Activated CD4-positive, alpha-beta T cell treated with anti-CD3 and anti-CD28 coated beads for 24 hours (primary cell): Measurements from ENCODE around the gene ZNF367.
"Not testable (repeated sequence)": the region's sequence is repeated elsewhere in the genome, so short reads cannot be mapped to it uniquely, and the experiment has no call there.

ENCODE experiments used
- DNase-seq, 2 donors: peaks; one replicate each; pipeline ENCODE4 v3.0.0-alpha.2; 2020; ENCODE audit warnings: low read depth in 2 of 2

Gene ZNF367

DNA sequence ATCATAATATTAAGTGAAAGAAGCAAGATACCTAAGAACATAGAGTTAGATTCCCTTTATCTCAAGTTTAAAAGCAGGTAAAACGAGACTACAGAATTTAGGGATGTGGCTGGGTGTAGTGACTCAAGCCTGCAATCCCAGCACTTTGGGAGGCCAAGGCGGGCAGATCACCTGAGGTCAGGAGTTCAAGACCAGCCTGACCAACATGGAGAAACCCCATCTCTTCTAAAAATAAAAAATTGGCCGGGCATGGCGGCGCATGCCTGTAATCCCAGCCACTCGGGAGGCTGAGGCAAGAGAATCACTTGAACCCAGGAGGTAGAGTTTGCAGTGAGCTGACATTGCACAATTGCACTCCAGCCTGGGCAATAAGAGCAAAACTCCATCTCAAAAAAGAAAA is 56.1 kb downstream of the ZNF367 start:
- not testable (repeated sequence) for DNase-seq

DNA sequence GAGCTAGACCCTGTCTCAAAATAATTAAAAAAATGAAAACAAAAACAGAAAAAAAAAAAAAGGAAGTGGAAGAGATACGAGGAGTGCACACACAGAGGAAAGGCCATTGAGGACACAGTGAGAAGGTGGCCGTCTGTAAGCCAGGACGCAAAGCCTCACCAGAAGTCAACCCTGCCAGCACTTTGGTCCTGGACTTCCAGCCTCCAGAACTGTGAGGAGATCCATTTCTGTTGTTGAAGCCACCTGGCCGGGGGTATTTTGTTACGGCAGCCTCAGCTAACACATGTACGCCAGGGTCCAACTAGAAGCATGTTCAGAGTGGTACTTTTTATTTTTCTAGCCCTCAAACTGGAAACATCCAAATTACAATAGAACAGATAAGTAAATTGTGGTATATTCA is 56.5 kb downstream of the ZNF367 start:
- no peak for DNase-seq

DNA sequence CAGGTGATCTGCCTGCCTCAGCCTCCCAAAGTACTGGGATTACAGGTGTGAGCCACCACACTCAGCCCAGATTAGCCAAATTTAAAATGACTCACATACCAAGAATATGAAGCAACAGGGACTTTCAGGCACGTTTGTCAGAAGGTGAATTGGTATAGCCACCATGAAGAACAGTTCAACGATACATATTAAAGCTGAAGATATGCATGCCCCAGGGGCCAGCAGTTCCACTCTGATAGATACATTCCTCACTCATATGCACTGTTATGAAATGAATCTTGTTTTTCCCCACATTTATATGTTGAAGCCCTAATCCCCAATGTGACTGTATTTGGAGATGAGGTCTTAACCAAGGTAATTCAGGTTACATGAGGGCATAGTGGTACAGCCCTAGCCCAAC is 57.2 kb downstream of the ZNF367 start:
- DNase-seq = no peak

DNA sequence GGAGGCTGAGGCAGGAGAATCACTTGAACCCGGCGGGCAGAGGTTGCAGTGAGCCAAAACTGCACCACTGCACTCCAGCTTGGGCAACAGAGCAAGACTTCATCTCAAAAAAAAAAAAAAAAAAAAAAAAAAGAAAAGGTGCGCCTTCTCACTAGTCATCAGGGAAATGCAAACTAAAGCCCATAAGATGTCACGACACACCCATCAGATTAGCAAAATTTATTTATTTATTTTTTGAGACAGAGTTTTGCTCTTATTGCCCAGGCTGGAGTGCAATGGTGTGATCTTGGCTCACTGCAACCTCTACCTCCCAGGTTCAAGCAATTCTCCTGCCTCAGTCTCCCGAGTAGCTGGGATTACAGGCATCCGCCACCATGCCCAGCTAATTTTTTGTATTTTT is 57.6 kb downstream of the ZNF367 start:
- not testable (repeated sequence) for DNase-seq

DNA sequence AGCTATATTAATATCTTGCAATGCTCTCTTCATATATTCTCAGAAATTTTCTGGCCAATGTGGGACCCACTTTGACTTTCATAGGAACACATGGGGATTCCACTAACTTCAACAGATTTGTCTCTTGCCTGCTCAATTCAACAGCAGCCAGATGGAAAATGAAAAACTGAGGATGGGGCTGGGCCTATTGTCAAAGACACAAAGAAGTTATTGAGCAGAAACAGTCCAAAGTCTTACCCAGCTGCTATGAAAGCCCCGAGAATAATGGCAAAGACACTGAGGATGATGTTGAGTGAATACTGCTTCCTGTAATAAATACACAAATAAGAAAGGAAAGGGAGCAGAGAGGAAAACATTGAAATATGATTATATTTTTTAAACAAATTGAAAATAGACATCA is 67.3 kb downstream of the ZNF367 start:
- DNase-seq = no peak

DNA sequence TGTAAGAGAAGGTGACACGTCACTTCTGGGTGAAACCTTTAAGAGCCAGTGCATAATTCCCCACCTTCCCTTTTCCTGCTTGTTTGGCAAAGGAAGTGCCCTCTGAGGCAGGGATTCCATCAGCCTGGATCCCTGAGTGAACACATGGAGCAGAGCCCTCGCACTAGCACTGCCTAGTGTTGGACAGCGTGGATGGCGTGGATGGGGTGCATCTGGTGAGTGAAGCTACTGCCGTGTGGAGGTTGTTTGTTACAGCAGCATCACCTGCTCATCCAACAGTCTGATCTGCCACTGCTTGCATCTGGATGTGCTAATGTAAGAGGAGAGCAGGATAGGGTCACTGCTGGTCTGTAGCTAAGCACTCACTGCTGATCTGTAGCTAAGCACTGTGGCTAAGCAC is 69.9 kb downstream of the ZNF367 start:
- DNase-seq = no peak

DNA sequence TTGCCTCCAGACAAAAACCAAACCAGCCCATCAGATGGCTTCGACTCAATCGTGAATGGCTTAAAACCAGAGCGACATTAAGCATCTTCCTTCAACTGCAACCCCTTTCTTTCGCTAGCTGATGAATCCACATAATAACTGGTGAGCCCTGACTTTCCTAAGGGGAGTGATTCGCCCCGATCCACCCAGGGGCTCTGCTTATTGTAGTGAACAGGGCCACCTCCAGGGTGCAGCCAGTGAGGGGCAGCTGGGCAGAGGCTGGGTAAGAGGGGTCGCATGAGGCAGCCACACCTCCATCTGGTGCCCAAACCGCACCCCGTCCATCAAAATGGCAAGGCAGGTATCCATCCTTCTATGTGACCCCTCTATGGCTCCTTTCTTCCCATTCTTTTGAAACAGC is 72.6 kb downstream of the ZNF367 start:
- no peak for DNase-seq

DNA sequence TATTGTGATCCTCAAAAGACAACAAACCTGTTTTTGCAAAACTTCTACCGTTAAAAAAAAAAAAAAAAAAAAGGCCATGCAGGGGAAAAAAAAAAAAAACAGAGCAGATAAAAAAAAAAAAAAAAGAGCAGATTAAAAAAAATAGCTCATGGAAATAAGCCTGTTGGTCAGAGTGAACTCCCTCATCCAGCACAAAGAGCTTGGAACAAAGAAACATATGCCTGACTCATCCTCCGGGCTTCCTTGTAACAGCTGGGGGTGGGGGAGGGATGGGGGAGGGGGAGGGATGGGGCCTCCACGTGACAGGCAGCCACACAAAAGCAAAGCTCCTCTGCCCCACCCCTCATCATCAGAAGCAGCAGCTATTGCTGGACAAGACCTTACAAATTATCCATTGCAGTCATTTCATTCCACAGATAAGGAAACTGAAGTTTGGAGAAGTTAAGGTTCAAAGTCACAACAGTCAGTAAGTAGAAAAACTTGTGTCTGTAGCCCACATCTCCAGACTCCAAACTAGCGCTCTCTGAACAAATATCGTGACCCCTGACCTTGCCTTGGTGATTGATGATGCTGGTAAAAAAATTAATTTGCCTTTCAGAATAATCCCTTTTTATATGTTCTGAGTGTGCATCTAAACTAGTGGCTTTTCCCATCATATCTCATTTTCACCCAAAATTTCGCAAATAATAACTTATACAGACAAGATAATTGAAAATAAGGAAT is 73.6 kb downstream of the ZNF367 start:
- no peak for DNase-seq

DNA sequence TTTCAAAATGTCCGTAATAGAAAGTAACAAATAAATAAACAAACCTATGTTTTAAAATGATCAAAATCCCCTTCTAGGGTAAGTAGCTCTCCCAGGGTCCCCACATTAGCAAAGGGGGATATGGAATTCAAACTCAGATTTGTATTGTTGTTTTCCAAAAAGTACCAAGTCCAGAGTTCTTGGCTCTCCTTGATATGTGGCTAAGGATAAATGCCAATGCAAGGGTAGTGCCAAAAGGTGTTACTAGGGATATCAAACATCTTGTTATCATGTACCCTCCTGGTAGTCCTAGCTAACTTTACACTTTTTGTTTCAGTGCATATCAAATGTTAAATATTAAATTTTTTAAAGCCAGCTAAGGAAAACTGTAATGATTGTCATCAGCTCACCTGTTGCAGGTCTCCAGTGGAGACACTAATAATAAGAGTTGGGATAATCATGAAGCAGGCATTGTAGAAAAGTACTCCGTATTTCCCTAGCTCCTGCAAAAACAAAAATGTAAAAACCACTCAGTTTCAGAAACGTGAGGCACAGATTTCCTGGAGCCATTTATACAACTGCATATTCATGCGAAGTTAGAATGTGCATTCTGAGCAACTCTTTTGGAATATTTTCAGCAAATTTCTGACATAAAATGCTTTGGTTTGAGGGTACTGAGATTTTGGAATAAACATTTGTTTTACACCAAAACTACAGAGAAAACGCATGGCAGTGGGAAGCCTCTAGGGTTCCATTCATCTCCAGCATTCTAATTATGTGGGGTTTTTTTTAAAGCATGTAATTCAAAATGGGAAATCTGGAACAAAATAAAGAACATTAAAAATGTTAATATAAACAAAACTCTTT is 74.4 kb downstream of the ZNF367 start:
- DNase-seq = no peak

DNA sequence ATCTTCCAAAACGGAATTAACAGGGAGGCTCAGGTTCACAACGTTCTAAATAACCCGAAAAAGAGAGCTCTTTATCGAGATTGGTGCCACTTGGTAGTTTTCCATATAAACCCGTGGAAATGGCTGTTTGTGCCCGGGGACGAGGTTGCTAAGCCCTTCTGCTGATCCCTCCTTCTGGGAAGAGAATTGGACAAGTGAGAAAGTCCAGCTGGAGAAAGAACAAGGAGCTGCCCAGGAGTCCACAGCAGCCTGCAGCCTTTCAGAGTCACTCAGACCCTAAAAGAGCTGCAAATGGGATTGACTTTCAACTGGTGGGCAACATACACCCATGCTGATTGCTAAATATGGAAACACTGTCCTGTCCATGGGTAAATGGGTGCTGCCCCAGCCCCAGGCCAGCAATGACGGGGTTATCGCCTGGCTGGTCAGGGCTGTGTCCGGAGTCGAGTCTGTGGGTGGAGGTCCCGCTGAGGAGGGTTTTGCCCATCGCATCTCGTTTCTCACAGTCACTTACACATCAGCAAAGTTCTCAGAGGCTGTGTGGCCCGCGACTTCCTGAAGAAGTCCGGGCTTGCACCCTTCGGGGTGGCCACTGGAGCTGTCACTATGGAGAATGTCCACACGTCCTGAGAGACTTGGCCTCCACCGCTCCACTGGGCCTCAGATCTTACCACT is 75.5 kb downstream of the ZNF367 start:
- DNase-seq = no peak

DNA sequence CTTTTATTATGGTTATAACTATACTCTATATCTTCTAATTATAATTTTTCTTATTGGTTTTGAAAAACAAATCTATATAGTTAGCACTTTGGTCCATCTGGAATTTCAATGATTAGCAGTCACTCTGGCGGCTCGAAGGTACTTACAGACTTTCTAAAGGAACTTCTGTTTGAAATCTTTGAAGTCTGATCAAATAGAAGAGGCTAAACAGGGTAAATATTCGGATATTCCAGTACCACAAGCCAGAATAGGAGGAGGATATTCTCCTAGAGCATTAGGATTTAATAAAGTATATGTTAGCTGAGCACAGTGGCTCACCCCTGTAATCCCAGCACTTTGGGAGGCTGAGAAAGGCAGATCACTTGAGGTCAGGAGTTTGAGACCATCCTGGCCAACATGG is 77.5 kb downstream of the ZNF367 start:
- DNase-seq = no peak

DNA sequence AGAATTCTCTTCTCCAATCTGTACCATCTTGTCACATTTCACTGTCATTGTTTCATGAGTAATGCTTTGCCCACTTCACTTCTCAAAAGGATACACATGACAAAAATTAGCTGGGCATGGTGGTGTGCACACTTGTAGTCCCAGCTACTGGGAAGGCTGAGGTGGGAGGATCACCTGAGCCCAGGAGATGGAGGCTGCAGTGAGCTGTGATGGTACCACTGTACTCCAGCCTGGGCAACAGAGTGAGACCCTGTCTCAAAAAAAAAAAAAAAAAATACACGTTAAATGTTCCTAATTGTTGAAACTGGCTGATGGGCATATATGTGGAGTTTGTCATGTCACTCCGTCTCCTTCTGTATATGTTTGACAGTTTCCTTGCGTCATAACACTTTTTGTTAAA is 79.9 kb downstream of the ZNF367 start:
- no peak for DNase-seq
